Calu3 (cell line): ENCODE results near the gene NT5C3A. TPM values are rescaled to one million over a fixed set of nuclear protein-coding genes. Genes with fewer than 3 reads are reported as not detected.
"Not testable (repeated sequence)": the region's sequence is repeated elsewhere in the genome, so short reads cannot be mapped to it uniquely, and the experiment has no call there.

Source experiments
- BruUV-seq: library from RNA; stranded (reverse); fragments of 400-500 nt; replicated peaks from 2 replicates; lab custom pipeline; 2021; lab: Mats Ljungman, UMichigan
- CTCF ChIA-PET: fragments of 300-600 bp; sonication (Branson Sonifier 250); formaldehyde crosslinking; loops from one replicate; lab custom pipeline; 2022; ENCODE audit warnings: antibody characterized with exemption; lab: Charles Lee
- DNase-seq: peaks from one replicate; pipeline ENCODE4 v3.0.0; 2022
- H3K27ac Mint-ChIP-seq: one replicate; pipeline ENCODE4 v1.8.0; 2022; ENCODE audit warnings: mixed read lengths; ENCODE audit not compliant: unreplicated experiment
- H3K27me3 Mint-ChIP-seq: one replicate; pipeline ENCODE4 v1.8.0; 2022; ENCODE audit warnings: mixed read lengths; ENCODE audit not compliant: unreplicated experiment
- H3K36me3 Mint-ChIP-seq: one replicate; pipeline ENCODE4 v1.8.0; 2022; ENCODE audit warnings: mild to moderate bottlenecking, moderate library complexity, mixed read lengths; ENCODE audit not compliant: insufficient read depth, unreplicated experiment
- H3K4me1 Mint-ChIP-seq: one replicate; pipeline ENCODE4 v1.8.0; 2022; ENCODE audit warnings: mild to moderate bottlenecking, low read depth, mixed read lengths; ENCODE audit not compliant: unreplicated experiment
- H3K4me3 Mint-ChIP-seq: one replicate; pipeline ENCODE4 v1.8.0; 2022; ENCODE audit warnings: mild to moderate bottlenecking, low read depth, moderate library complexity, mixed read lengths; ENCODE audit not compliant: unreplicated experiment
- H3K9me3 Mint-ChIP-seq: one replicate; pipeline ENCODE4 v1.8.0; 2022; ENCODE audit warnings: low read depth, mixed read lengths; ENCODE audit not compliant: unreplicated experiment
- intact Hi-C: fragments of 100-400 bp; cut with micrococcal nuclease; formaldehyde crosslinking; loops from one replicate; pipeline ENCODE4 v1.10.0; 2022; ENCODE audit not compliant: unreplicated experiment
- total RNA-seq: library from RNA; stranded (reverse); gene quantifications from 2 replicates; pipeline ENCODE4 v1.2.3, GENCODE V29; 2022

The NT5C3A gene
- total RNA-seq, 1 experiment from 2014 or later = 77.7 TPM

- DNase-seq, H3K27me3 Mint-ChIP-seq, H3K4me3 Mint-ChIP-seq, H3K27ac Mint-ChIP-seq, H3K9me3 Mint-ChIP-seq, intact Hi-C loops, CTCF ChIA-PET, BruUV-seq, H3K4me1 Mint-ChIP-seq, H3K36me3 Mint-ChIP-seq: not testable (repeated sequence)
These were observed 64.6 kb downstream of the NT5C3A start for GRCh38 chr7:32997956-32998355.

- peaks cover 15% of the 10 kb centered on the region for H3K4me1 Mint-ChIP-seq
- H3K36me3 Mint-ChIP-seq, H3K4me3 Mint-ChIP-seq, BruUV-seq, CTCF ChIA-PET, H3K27me3 Mint-ChIP-seq, intact Hi-C loops, H3K9me3 Mint-ChIP-seq: not testable (repeated sequence)
- H3K27ac Mint-ChIP-seq = peak overlapping the region; percentile 21
- peak; percentile 64 for DNase-seq
These were observed 69.8 kb downstream of the NT5C3A start for GRCh38 chr7:32992750-32993149.

- H3K4me1 Mint-ChIP-seq = peaks cover 15% of the 10 kb centered on the region
- H3K27me3 Mint-ChIP-seq, intact Hi-C loops, CTCF ChIA-PET, H3K4me3 Mint-ChIP-seq, DNase-seq, H3K9me3 Mint-ChIP-seq, H3K36me3 Mint-ChIP-seq, BruUV-seq: not testable (repeated sequence)
- H3K27ac Mint-ChIP-seq = peak overlapping the region; percentile 21
These were observed 70.4 kb downstream of the NT5C3A start for GRCh38 chr7:32991975-32992700.

- BruUV-seq, H3K4me3 Mint-ChIP-seq, H3K9me3 Mint-ChIP-seq: not testable (repeated sequence)
These were observed 71.4 kb downstream of the NT5C3A start for GRCh38 chr7:32991068-32991585.

GRCh38 chr7:32988148-32988547 lies 74.4 kb downstream of the NT5C3A start:
- H3K4me1 Mint-ChIP-seq = peaks cover 10% of the 10 kb centered on the region
- H3K27me3 Mint-ChIP-seq, H3K4me3 Mint-ChIP-seq, CTCF ChIA-PET, DNase-seq, H3K27ac Mint-ChIP-seq, H3K36me3 Mint-ChIP-seq, intact Hi-C loops, H3K9me3 Mint-ChIP-seq, BruUV-seq: not testable (repeated sequence)

More at GRCh38 chr7:32991068-32991585, 71.4 kb downstream of the NT5C3A start:
- H3K27ac Mint-ChIP-seq, intact Hi-C loops, CTCF ChIA-PET, H3K27me3 Mint-ChIP-seq, H3K36me3 Mint-ChIP-seq, DNase-seq: not testable (repeated sequence)
- H3K4me1 Mint-ChIP-seq = peaks cover 15% of the 10 kb centered on the region

- H3K27me3 Mint-ChIP-seq, H3K4me3 Mint-ChIP-seq, CTCF ChIA-PET, H3K27ac Mint-ChIP-seq, intact Hi-C loops, H3K36me3 Mint-ChIP-seq, H3K9me3 Mint-ChIP-seq, DNase-seq, H3K4me1 Mint-ChIP-seq: not testable (repeated sequence)
- TSS peak; percentile 61 for BruUV-seq
These were observed 82.7 kb downstream of the NT5C3A start for GRCh38 chr7:32979902-32980301.

GRCh38 chr7:32979246-32979645 lies 83.3 kb downstream of the NT5C3A start:
- H3K4me3 Mint-ChIP-seq, H3K27me3 Mint-ChIP-seq, BruUV-seq, CTCF ChIA-PET, intact Hi-C loops, H3K27ac Mint-ChIP-seq, H3K9me3 Mint-ChIP-seq, H3K4me1 Mint-ChIP-seq, H3K36me3 Mint-ChIP-seq: not testable (repeated sequence)
- peak; percentile 30 for DNase-seq

- intact Hi-C loops = not testable (repeated sequence)
These were observed 85.4 kb downstream of the NT5C3A start for GRCh38 chr7:32977159-32977558.

GRCh38 chr7:32971967-32972366 lies 90.6 kb downstream of the NT5C3A start:
- H3K9me3 Mint-ChIP-seq, H3K27me3 Mint-ChIP-seq, intact Hi-C loops, DNase-seq, H3K27ac Mint-ChIP-seq, H3K4me3 Mint-ChIP-seq, H3K36me3 Mint-ChIP-seq, BruUV-seq: not testable (repeated sequence)
- CTCF ChIA-PET = interaction anchor here (0.6 kb wide), 1 partner anchor 68 kb away, joined by 3 read pairs; no protein-coding TSS in a partner anchor
- H3K4me1 Mint-ChIP-seq = peaks cover 30% of the 10 kb centered on the region

More at GRCh38 chr7:32977159-32977558, 85.4 kb downstream of the NT5C3A start:
- not testable (repeated sequence) for BruUV-seq, H3K36me3 Mint-ChIP-seq, H3K9me3 Mint-ChIP-seq, DNase-seq, H3K27me3 Mint-ChIP-seq, H3K4me3 Mint-ChIP-seq, H3K27ac Mint-ChIP-seq
- CTCF ChIA-PET = interaction anchor here (0.6 kb wide), 1 partner anchor 85 kb away, joined by 3 read pairs; the partner anchor contains the start of gene NT5C3A
- peaks cover 12% of the 10 kb centered on the region for H3K4me1 Mint-ChIP-seq

GRCh38 chr7:32967268-32967582 lies 95.4 kb downstream of the NT5C3A start:
- BruUV-seq, DNase-seq, H3K27ac Mint-ChIP-seq, CTCF ChIA-PET, H3K9me3 Mint-ChIP-seq, H3K4me3 Mint-ChIP-seq, H3K36me3 Mint-ChIP-seq, H3K27me3 Mint-ChIP-seq, intact Hi-C loops: not testable (repeated sequence)
- peaks cover 39% of the 10 kb centered on the region for H3K4me1 Mint-ChIP-seq
